ENCODE data around the gene DPM3.
A peak's percentile ranks its signal among the peaks of the same experiment; 100 is the strongest.

DPM3 gene

GRCh38 chr1:155092131-155092530 lies 48.2 kb downstream of the DPM3 start:
- no peak for DNase-seq

GRCh38 chr1:155091071-155092051 lies 49.0 kb downstream of the DPM3 start:
- peak; percentile 68 for DNase-seq
